ENCODE measurements around the gene NUDT14.

NUDT14 gene

GRCh38 chr14:105155681-105156413 lies 25.3 kb downstream of the NUDT14 start:
- DNase-seq: no peak

- DNase-seq: no peak
Measured at GRCh38 chr14:105155071-105155651, 26.0 kb downstream of the NUDT14 start.

- peak; percentile 28 for DNase-seq
Measured at GRCh38 chr14:105154476-105154871, 26.6 kb downstream of the NUDT14 start.

GRCh38 chr14:105153739-105154475 lies 27.2 kb downstream of the NUDT14 start:
- peak; percentile 14 for DNase-seq

- peak; percentile 65 for DNase-seq
Measured at GRCh38 chr14:105153331-105153731, 27.8 kb downstream of the NUDT14 start.

- DNase-seq: peak; percentile 30
Measured at GRCh38 chr14:105152794-105153241, 28.3 kb downstream of the NUDT14 start.

- DNase-seq: peak; percentile 58
Measured at GRCh38 chr14:105151838-105152793, 29.0 kb downstream of the NUDT14 start.

- DNase-seq: peak; percentile 20
Measured at GRCh38 chr14:105151084-105151837, 29.9 kb downstream of the NUDT14 start.

GRCh38 chr14:105150368-105151083 lies 30.6 kb downstream of the NUDT14 start:
- DNase-seq: peak; percentile 12

GRCh38 chr14:105150026-105150367 lies 31.1 kb downstream of the NUDT14 start:
- peak; percentile 15 for DNase-seq

- DNase-seq: peak; percentile 16
Measured at GRCh38 chr14:105149146-105149781, 31.8 kb downstream of the NUDT14 start.

GRCh38 chr14:105148604-105149145 lies 32.4 kb downstream of the NUDT14 start:
- DNase-seq: peak; percentile 14

- DNase-seq: peak; percentile 25
Measured at GRCh38 chr14:105147671-105148603, 33.2 kb downstream of the NUDT14 start.

GRCh38 chr14:105146976-105147635 lies 34.0 kb downstream of the NUDT14 start:
- DNase-seq: peak; percentile 16

GRCh38 chr14:105146181-105146975 lies 34.7 kb downstream of the NUDT14 start:
- DNase-seq: peak; percentile 14

- peak; percentile 15 for DNase-seq
Measured at GRCh38 chr14:105145381-105146180, 35.5 kb downstream of the NUDT14 start.

All from right hindlimb (tissue), 1 donor.